ENCODE data around the gene HAGH. TPM values are rescaled to one million over a fixed set of nuclear protein-coding genes. Genes with fewer than 3 reads are reported as not detected.
A peak's percentile ranks its signal among the peaks of the same experiment; 100 is the strongest.

Gene HAGH
- total and polyA plus RNA-seq, 9 of the 15 experiments (the other 6 are each of a cell fraction or from before 2014, with no cell fraction given) = 0.46 to 35.1 (median 16.8) TPM

DNA sequence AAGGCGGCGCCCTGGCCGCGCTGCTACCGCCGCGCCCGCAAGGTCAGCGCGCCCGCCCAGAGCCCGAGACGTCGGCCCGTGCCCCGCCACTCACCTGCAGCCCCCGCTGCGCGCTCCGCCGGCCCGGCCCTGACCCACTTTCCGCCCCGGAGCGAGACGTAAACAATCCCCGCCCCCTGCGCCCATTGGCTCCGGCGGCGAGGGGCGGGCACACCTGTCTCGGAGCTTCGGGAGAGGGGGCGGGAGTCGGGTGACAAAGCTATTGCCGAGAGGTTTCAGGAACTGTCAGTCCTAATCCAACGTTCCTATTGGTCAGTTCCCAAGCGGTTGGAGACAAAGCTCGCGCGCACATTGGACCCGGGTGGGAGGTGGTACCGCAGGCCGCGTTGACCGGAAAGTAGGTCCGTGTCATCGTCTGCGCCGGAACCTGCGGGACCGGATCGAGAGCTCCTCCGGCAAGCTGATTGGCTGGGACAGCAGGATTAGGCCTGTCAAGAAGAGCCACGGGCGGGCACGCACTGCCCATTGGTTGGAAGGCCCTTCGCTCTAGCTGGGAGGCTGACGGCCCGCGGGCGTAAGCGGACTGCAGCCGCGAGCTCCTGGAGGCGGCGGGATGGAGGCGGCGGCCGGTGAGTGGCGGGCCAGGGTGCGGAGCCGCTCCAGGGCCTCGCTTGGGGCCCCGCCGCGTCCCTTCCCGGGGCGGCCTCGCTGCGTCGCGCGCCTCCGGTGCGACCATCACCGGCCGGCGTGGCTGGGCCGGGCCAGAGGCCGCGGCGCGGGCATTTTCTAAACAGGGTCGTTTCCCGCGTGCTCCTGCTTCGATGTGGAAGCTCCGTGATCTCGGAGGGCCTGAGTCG is 44.0 kb downstream of the HAGH start, which contains the start of the genes NUBP2 and SPSB3 (continued):
- TF ChIP-seq, protein P1, sequence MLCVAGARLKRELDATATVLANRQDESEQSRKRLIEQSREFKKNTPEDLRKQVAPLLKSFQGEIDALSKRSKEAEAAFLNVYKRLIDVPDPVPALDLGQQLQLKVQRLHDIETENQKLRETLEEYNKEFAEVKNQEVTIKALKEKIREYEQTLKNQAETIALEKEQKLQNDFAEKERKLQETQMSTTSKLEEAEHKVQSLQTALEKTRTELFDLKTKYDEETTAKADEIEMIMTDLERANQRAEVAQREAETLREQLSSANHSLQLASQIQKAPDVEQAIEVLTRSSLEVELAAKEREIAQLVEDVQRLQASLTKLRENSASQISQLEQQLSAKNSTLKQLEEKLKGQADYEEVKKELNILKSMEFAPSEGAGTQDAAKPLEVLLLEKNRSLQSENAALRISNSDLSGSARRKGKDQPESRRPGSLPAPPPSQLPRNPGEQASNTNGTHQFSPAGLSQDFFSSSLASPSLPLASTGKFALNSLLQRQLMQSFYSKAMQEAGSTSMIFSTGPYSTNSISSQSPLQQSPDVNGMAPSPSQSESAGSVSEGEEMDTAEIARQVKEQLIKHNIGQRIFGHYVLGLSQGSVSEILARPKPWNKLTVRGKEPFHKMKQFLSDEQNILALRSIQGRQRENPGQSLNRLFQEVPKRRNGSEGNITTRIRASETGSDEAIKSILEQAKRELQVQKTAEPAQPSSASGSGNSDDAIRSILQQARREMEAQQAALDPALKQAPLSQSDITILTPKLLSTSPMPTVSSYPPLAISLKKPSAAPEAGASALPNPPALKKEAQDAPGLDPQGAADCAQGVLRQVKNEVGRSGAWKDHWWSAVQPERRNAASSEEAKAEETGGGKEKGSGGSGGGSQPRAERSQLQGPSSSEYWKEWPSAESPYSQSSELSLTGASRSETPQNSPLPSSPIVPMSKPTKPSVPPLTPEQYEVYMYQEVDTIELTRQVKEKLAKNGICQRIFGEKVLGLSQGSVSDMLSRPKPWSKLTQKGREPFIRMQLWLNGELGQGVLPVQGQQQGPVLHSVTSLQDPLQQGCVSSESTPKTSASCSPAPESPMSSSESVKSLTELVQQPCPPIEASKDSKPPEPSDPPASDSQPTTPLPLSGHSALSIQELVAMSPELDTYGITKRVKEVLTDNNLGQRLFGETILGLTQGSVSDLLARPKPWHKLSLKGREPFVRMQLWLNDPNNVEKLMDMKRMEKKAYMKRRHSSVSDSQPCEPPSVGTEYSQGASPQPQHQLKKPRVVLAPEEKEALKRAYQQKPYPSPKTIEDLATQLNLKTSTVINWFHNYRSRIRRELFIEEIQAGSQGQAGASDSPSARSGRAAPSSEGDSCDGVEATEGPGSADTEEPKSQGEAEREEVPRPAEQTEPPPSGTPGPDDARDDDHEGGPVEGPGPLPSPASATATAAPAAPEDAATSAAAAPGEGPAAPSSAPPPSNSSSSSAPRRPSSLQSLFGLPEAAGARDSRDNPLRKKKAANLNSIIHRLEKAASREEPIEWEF (CRISPR knock-in tag; IDR thresholded peaks at IDR 0.05) = no peak
- TF ChIP-seq MBD2 (IDR thresholded peaks at IDR 0.05; ENCODE audit: borderline replicate concordance, low read depth) (peak; percentile 99), KLF13 (tag; IDR thresholded peaks at IDR 0.05; ENCODE audit: borderline replicate concordance, low read depth) (no peak), SETDB1 (IDR thresholded peaks at IDR 0.05; ENCODE audit: low read length) (no peak), ZNF23 (CRISPR knock-in tag; IDR thresholded peaks at IDR 0.05) (no peak), OTX1 (CRISPR knock-in tag; IDR thresholded peaks at IDR 0.05) (no peak), ILF3 (IDR thresholded peaks at IDR 0.05; ENCODE audit: borderline replicate concordance) (no peak; the same call in 1 of the 2 replicates), ZKSCAN8 (CRISPR knock-in tag; IDR thresholded peaks at IDR 0.05) (no peak), ASH1L (IDR thresholded peaks at IDR 0.05; ENCODE audit: borderline replicate concordance, low read depth, partially characterized antibody) (peak; percentile 98), ZNF274 (IDR thresholded peaks at IDR 0.05; ENCODE audit: borderline replicate concordance, low read depth, low read length) (no peak), PHF21A (IDR thresholded peaks at IDR 0.05; ENCODE audit: borderline replicate concordance, low read depth) (no peak), BCL6 (CRISPR knock-in tag; IDR thresholded peaks at IDR 0.05) (no peak), GTF2E2 (tag; IDR thresholded peaks at IDR 0.05) (no peak), CREB1 (IDR thresholded peaks at IDR 0.05) (peak; percentile 98), CREB1 (CRISPR knock-in tag; IDR thresholded peaks at IDR 0.05) (peak; percentile 98), ZNF695 (CRISPR knock-in tag; IDR thresholded peaks at IDR 0.05) (no peak), TEAD2 (tag; IDR thresholded peaks at IDR 0.05) (no peak), MAFK (IDR thresholded peaks at IDR 0.05; ENCODE audit: low read length) (peak; percentile 21; the same call in 1 of the 2 replicates), ZNF77 (CRISPR knock-in tag; IDR thresholded peaks at IDR 0.05) (no peak)
- TF ChIP-seq, protein P2, sequence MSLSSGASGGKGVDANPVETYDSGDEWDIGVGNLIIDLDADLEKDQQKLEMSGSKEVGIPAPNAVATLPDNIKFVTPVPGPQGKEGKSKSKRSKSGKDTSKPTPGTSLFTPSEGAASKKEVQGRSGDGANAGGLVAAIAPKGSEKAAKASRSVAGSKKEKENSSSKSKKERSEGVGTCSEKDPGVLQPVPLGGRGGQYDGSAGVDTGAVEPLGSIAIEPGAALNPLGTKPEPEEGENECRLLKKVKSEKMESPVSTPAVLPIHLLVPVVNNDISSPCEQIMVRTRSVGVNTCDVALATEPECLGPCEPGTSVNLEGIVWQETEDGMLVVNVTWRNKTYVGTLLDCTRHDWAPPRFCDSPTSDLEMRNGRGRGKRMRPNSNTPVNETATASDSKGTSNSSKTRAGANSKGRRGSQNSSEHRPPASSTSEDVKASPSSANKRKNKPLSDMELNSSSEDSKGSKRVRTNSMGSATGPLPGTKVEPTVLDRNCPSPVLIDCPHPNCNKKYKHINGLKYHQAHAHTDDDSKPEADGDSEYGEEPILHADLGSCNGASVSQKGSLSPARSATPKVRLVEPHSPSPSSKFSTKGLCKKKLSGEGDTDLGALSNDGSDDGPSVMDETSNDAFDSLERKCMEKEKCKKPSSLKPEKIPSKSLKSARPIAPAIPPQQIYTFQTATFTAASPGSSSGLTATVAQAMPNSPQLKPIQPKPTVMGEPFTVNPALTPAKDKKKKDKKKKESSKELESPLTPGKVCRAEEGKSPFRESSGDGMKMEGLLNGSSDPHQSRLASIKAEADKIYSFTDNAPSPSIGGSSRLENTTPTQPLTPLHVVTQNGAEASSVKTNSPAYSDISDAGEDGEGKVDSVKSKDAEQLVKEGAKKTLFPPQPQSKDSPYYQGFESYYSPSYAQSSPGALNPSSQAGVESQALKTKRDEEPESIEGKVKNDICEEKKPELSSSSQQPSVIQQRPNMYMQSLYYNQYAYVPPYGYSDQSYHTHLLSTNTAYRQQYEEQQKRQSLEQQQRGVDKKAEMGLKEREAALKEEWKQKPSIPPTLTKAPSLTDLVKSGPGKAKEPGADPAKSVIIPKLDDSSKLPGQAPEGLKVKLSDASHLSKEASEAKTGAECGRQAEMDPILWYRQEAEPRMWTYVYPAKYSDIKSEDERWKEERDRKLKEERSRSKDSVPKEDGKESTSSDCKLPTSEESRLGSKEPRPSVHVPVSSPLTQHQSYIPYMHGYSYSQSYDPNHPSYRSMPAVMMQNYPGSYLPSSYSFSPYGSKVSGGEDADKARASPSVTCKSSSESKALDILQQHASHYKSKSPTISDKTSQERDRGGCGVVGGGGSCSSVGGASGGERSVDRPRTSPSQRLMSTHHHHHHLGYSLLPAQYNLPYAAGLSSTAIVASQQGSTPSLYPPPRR (CRISPR knock-in tag; IDR thresholded peaks at IDR 0.05; ENCODE audit: borderline replicate concordance) = no peak

Measured in K562 (cell line).